GM18520 (cell line): Measurements from ENCODE around the gene COA6.

ENCODE experiments used
- ATAC-seq: cut with Tn5 transposase; IDR thresholded peaks from one replicate; pipeline ENCODE4 v1.9.1; 2021; ENCODE audit not compliant: unreplicated experiment

The COA6 gene

DNA sequence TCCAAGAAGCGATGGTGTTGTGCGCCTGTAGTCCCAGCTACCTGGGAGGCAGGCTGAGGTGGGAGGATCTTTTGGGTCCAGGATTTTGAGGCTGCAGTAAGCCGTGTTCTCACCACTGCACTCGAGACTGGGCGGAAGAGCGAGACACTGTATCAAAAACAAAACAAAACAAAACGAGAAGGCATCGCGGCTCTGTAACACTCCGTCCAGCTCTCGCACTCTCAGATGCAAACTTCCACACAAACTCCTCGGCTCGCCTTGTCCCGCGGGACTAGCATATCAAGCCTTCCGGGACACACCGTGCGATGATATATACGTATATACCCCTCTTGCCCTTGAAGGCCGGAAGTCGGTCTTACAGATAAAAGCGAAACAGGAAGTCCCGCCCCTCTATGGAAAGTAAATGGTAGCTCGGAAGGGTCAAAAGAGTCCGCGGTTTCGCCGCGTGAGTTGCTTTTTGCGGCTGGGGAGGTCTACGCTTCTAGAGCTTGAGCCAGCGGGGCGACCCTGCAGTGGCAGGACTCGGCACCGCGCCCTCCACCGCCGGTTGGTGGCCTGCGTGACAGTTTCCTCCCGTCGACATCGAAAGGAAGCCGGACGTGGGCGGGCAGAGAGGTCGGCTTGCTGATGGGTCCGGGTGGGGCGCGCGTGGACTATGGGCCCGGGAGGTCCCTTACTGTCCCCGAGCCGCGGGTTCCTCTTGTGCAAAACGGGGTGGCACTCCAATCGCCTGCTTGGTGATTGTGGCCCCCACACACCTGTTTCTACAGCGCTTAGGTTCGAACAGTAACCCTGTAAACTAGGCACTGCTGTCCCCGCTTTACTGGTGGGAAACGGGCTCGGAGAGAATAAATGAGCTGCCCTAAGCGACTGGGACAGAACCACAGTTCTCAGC, at the start of gene COA6:
TSS of gene COA6 (plus strand) at position 393 of the 895 bp plus-strand sequence. CDS start at position 404, 11 bp downstream.
- ATAC-seq, result peak; percentile 75

GRCh38 chr1:234324821-234325220, 48.4 kb upstream of the COA6 start:
- ATAC-seq, result no peak

DNA sequence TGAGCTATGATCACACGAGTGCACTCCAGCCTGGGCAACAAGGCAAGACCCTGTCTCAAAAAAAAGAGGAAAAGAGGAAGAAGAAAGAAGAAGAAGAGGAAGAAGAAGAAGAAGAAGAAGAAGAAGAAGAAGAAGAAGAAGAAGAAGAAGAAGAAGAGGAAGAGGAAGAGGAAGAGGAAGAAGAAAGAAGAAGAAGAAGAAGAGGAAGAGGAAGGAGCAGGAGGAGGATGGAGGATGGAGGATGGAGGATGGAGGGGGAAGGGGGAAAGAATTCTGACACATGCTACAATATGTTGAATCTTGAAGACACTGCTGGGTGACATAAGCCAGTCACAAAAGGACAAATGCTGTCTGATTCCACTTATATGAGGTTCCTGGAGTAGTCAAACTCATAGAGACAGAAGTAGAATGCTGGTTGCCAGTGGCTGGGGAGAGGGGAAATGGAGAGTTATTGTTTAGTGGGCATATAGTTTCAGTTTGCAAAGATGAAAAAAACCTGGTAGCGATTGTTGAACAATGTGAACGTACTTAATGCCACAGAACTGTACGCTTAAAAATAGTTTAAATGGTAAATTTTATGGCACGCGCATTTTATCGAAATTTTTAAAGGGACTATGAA, 47.3 kb upstream of the COA6 start:
- no peak for ATAC-seq

DNA sequence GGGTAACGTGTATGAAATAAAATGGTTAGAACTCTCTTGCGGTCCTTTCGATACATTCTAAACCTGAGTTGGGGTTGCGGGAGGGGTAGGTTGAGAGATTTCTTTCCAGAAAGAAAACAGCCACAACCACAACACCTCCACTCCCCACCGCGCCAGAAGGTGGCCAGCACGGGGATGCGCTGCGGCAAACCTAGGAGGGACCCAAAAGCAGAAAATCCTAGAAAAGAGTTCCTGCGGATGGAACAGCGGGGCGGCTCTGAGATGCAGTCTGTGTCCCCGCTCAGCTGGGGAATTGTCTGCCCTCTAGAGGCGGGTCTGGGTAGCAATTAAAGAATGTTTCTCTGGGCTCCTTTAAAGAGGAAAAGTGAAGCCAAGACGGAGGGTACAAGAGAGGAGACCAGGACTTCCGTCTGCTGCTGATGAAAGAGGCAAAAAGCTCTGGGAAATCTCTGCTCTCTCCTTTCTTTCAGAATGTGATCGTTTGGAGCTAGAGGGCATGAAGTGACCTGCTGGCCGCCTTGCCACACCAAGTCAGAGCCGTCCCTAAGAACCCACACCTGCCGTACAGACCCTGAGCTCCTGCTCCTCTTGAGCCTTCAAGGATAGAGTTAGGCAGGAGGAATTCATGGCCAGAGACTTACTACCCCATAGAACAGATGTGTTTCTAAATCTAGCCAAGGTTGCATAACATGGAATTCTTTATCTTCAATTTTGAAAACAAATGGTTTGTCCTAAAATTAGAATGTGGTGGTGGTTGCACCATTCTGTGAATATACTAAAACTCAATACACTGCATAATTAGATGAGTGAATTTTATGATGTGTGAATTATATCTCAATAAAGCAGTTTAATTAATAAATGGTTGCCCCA, 46.5 kb upstream of the COA6 start:
- no peak for ATAC-seq

GRCh38 chr1:234327577-234328164, 45.6 kb upstream of the COA6 start:
- no peak for ATAC-seq

DNA sequence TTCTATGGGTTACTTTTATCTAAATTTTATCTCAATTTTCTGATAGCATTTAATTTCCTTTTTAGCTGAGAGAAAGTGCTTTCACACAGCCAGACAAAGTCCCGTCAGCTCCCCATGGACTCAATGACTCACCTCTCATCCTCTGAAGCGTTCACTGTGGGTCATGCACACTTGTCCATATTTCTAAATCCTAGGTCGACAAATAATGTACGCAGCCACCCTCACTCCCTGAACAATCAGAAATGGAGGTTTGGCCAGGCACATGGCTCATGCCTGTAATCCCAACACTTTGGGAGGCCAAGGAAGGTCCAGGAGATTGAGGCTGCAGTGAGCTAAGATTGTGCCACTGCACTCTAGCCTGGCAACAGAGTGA, 42.4 kb upstream of the COA6 start:
- ATAC-seq, result no peak

- ATAC-seq, result no peak
Observed at GRCh38 chr1:234331507-234331906, 41.7 kb upstream of the COA6 start.

DNA sequence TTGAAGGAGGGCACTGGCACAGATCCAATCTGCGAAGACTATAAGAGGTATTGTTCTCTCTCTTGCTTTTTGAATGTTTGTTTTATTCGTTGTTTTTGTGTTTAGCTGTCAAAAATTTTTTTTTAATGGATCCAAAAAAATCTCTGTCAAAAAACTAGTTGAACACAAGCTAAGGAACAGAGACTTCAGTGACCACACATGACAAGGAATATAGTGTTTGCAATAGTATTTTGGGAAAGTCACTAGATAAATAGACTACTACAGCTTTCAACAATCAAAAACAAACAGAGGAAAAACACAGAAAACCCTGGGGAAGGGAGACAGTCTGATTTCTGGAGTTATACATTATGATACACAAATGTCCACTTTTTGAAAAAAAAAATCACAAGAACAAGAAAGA, 36.9 kb upstream of the COA6 start:
- no peak for ATAC-seq

GRCh38 chr1:234337233-234337632, 36.0 kb upstream of the COA6 start:
- ATAC-seq, result no peak

GRCh38 chr1:234340528-234340927, 32.7 kb upstream of the COA6 start:
- ATAC-seq, result no peak

DNA sequence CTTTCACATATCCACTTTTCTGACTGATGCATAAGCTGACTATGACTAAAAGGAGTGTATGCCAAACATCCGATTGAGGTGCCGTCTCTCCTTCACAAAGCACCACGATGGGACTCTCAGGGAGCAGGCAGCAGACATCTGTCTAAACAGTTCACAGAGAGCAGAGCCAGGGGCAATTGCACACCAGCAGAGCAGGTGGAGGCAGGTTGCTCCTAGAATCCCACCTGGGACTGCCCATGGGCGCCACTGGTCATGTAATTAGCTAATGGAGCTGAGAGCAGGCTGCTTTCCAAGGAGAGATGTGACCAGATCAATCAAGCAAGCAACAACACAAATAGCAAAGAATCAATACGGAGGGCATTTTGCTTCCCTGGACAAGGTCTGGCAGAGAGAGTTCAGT, 30.5 kb upstream of the COA6 start:
- ATAC-seq, result no peak

- no peak for ATAC-seq
Observed at GRCh38 chr1:234345237-234345636, 28.0 kb upstream of the COA6 start.

DNA sequence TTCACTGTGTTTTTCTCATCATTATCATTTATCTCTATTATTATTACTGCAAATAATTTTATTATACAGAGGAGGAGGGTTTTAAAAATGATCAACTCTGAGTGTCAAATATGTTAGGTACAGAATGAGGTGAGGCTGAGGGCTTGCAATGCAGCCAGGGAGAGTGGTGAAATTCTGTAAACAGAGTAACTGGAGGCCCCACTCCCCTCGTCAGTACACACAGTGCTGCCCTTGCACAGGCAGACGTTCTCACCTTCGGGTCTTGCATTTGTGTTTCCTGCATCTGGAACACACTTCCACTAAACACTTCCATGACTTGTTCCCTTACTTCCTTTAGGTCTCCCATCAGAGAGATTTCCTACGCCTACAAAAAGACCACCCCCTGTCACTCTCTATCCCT, 24.3 kb upstream of the COA6 start:
- ATAC-seq, result no peak

DNA sequence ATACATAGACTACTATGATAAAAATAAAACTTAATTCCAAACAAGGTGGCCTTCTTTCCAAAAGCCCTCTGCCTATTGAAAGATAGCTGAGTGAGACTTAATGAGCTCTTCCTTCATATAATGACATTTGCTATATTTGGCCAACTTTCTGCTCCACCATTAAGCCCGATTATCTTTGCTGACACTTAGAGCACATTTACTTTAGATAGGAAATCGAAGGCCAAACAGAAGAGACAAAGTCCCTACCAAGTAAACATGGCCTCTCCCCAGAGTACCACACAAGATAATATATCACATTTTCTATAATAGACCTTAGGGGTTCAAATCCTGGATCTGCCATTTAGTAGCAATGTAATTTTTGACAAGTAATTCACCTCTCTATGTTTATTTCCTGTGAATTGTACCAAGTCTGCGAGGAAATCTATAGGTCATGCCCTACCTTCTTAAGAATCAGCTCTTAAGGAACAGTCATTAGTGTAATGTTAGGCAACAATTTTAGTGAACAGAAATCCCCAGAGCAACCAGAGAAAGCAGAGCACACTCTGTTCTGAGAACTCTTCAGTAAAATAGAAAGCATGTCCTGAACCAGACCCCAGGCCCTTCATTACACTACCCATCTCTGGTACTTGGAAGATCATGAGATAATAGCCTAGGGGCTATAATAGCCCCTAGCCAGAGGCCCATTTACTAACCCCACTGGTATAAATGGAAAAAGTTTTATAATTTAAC, 17.3 kb upstream of the COA6 start:
- ATAC-seq, result no peak

- peak; percentile 53 for ATAC-seq
Observed at GRCh38 chr1:234356615-234357269, 16.5 kb upstream of the COA6 start.

GRCh38 chr1:234357831-234358230, 15.4 kb upstream of the COA6 start:
- no peak for ATAC-seq

- ATAC-seq, result no peak
Observed at GRCh38 chr1:234361102-234361603, 12.1 kb upstream of the COA6 start.

DNA sequence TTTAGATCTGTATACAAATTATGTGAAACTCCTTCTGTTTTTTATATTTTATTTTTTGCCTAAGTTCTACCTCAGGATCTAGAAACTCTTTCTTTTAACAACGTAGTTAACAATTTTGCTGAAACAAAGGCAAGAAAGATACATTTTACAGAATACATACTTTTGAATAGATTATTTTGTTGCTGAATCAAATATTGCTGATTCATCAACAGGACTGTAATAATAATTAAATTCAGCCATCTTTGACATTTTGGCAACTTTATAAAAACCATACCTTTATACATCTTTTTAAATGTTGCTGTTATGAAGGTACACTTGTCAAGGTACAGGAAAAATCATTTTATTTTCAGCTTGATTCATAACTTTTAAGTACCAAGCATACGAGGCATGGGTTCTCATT, 10.7 kb upstream of the COA6 start:
- ATAC-seq, result no peak

DNA sequence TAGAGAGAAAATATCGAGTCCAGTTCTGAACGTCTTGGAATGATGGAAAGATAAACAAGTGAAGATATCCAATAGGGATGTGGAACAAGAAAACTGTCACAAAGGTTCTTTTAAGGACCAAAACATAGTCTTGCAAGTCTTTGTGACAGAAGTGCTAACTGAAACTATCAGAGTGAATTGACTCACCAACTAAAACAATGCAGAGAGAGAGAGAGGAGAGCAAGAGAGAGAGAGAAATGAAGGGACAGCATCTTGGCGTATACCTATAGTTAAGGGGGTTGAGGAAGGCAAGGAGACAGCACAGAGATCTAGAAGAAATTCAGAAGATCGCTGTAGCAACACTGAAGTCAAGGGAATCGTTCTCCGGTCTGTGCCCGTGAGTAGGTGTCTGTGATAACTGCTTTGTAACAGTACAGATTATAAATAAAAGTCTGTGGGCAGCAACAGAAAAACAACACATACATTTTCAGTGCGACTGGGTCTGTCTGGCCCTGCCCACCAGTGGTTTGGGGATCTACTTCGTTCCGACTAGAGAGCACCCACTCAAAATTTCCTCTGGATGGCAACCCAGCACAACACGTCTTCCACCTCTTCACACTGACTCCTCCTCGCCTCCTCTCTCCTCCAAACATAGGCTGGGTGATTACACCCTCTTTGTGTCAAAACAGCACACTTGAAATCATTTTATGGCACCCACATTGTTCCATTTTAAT, 4.8 kb upstream of the COA6 start:
- no peak for ATAC-seq
